ENCODE results near the gene ZC3H12A.
"Not testable (repeated sequence)": the region's sequence is repeated elsewhere in the genome, so short reads cannot be mapped to it uniquely, and the experiment has no call there.

GRCh38 chr1:37518929-37519328, 44.5 kb downstream of the ZC3H12A start:
- TF ChIP-seq CTCF (conservative IDR thresholded peaks at IDR 0.05); ZFX (IDR thresholded peaks at IDR 0.05): not testable (repeated sequence)

Measured in C4-2B (cell line).